ACC112 (cell line): ENCODE results near the gene ITGB6.

Source experiments
- H2AFZ ChIP-seq: fragments of 200-600 bp; sonication (generic); one replicate; pipeline ENCODE4 v1.6.0; 2017; ENCODE audit warnings: antibody characterized with exemption, low read length; ENCODE audit not compliant: unreplicated experiment
- H3K27ac ChIP-seq: fragments of 200-600 bp; sonication (generic); 2 replicates; pipeline ENCODE4 v1.5.1; 2014; ENCODE audit warnings: low read depth, mild to moderate bottlenecking, antibody characterized with exemption, low read length, moderate library complexity
- H3K27me3 ChIP-seq: fragments of 200-600 bp; sonication (generic); 2 replicates; pipeline ENCODE4 v1.6.1; 2014; ENCODE audit warnings: mild to moderate bottlenecking, antibody characterized with exemption, low read length, moderate library complexity, mixed read lengths; ENCODE audit not compliant: insufficient read depth
- H3K36me3 ChIP-seq: fragments of 200-600 bp; sonication (generic); 2 replicates; pipeline ENCODE4 v1.6.1; 2016; ENCODE audit warnings: mild to moderate bottlenecking, antibody characterized with exemption, low read length, moderate library complexity, mixed read lengths; ENCODE audit not compliant: insufficient read depth
- H3K4me1 ChIP-seq: fragments of 200-600 bp; sonication (generic); one replicate; pipeline ENCODE4 v1.6.1; 2016; ENCODE audit warnings: low read length, mixed read lengths; ENCODE audit not compliant: insufficient read depth, unreplicated experiment, control insufficient read depth
- H3K4me3 ChIP-seq: fragments of 200-600 bp; sonication (generic); 2 replicates; pipeline ENCODE4 v1.5.1; 2014; ENCODE audit warnings: mild to moderate bottlenecking, low read depth, low read length
- H3K79me2 ChIP-seq: fragments of 200-600 bp; sonication (generic); one replicate; pipeline ENCODE4 v1.6.0; 2016; ENCODE audit warnings: low read length; ENCODE audit not compliant: control insufficient read depth, unreplicated experiment, insufficient read depth

ITGB6 gene

GRCh38 chr2:160220545-160221009 lies 20.5 kb upstream of the ITGB6 start:
- Histone ChIP-seq H2AFZ (no peak overlapping the region), H3K4me1 (peaks cover 47% of the 10 kb centered on the region), H3K4me3 (no peak overlapping the region), H3K27ac (no peak overlapping the region), H3K79me2 (no peaks in the 10 kb centered on the region), H3K36me3 (no peaks in the 10 kb centered on the region), H3K27me3 (no peaks in the 10 kb centered on the region)

DNA sequence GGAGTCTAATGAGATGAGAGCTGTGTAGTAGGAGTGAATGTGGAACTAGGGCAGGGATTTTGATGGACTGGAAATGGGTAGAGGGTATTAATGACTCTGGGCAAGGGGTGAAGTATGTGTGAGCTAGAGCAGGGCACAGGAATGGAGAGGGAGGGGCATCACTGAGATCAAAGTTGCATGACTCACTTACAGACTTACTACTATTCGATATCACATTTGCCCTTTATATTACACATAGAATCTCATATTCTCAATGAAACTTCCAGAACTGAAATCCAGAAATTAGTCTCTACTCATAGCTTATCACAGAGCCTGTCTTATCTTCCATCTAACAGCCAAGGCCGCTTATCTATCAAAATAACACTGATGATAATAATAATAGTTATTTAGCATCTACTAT lies 20.0 kb upstream of the ITGB6 start:
- no peak overlapping the region for H3K4me3 ChIP-seq
- H3K4me1 ChIP-seq, result peaks cover 47% of the 10 kb centered on the region
- peak overlapping the region; percentile 8 for H2AFZ ChIP-seq
- no peaks in the 10 kb centered on the region for H3K36me3 ChIP-seq
- no peak overlapping the region for H3K27ac ChIP-seq
- H3K27me3 ChIP-seq, result no peaks in the 10 kb centered on the region
- no peaks in the 10 kb centered on the region for H3K79me2 ChIP-seq

DNA sequence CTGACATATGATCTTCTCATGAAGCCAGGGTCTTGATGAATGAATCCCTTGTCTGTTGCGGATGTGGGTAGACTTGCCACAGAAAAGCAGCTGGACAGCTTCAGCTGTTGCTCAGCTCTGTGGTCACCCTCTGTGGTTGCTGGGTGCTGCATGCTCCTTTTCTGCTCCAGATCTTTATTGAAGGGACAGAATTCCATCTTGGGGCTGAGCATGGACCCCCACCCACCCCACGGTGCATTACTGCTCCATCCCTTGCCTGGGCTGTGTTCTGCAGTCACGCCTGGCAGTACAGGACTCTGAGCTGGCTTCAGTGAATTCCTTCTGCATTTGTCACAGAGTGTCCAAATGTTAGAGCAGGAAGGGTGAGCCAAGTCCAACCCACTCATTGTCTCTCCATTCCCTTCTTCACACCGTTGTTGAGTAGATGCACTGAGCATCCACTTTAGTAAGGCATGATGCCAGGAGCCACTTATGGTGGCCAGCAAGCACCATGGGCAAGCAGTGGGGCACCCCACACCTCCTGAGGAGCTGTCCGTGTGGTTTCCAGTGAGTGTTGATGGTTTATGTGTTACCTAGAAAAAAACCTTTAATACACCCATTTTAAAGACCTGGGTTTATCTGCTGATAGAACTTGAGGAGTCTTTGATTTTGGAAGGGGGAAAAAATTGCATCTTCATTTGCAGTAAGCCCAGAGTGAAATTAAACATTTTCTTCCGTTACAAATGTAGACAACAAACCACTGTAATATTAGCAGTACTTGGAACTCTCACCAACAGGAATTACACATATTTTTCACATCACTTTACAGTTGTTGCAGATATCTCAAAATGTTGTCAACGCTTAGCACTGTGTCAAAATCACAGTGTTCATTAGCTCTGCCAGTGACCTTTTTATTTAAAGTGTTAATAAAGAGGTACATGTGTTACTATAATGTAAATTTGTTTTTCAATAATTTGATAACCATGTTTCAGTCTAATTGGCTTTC lies 14.7 kb upstream of the ITGB6 start:
- H3K4me3 ChIP-seq, result 0 out of 2 replicates have a peak overlapping the region, but pooled peaks have one; percentile 9
- H3K4me1 ChIP-seq, result peaks cover 44% of the 10 kb centered on the region
- no peaks in the 10 kb centered on the region for H3K79me2 ChIP-seq
- H3K36me3 ChIP-seq, result no peaks in the 10 kb centered on the region
- peak overlapping the region; percentile 60 for H2AFZ ChIP-seq
- H3K27ac ChIP-seq, result peak overlapping the region; percentile 54
- no peaks in the 10 kb centered on the region for H3K27me3 ChIP-seq

DNA sequence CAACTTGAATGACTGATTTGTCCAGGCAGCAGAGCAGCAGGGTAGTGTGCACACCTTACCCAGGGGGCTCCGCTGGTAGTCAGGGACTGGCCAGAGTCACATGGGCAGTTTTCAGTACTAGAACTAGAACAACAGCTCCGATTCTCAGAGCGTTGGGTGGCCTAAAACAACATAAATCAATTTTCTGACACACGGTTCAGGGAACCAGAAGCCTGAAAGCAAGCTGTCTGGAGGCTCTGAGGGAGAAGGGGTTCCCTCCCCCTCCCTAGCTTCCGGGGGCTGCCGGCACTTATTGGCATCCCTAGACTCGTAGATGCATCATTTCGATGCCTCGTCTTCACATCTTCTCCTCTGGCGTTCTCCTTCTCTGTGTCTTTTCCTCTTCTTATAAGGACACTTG lies 13.4 kb upstream of the ITGB6 start:
- Histone ChIP-seq H3K27ac (no peak overlapping the region), H3K27me3 (no peaks in the 10 kb centered on the region), H3K4me3 (no peak overlapping the region), H2AFZ (no peak overlapping the region), H3K36me3 (no peaks in the 10 kb centered on the region), H3K4me1 (peaks cover 56% of the 10 kb centered on the region), H3K79me2 (no peaks in the 10 kb centered on the region)

DNA sequence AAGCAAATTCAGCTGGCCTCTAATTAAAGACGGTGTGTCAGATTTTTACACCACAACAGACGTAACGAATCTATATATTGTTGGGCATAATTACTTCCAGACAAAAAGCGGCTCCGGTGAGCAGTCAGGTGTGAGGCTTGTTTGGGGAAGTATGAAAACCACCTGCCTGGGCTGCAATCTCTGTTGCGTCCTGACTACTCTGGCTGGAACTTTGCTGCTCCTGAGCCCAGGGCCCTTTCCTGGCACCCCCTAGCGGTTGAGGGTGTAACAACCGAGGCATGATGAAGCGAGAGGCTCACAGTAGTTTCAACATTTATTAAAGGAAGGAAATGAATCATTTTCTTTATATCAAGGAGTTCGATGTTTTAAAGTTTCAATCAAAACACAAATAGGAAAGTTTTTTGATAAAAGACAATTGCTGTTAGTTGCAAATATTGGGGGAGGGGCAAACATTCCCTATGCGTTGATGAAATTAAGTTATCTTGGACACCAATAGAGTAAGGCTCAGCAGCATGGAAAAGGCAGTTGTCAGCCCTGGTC lies 10.6 kb upstream of the ITGB6 start:
- H3K27ac ChIP-seq, result peak overlapping the region; percentile 94
- H3K36me3 ChIP-seq, result no peaks in the 10 kb centered on the region
- H3K79me2 ChIP-seq, result no peaks in the 10 kb centered on the region
- H2AFZ ChIP-seq, result no peak overlapping the region
- peaks cover 81% of the 10 kb centered on the region for H3K4me1 ChIP-seq
- H3K27me3 ChIP-seq, result no peaks in the 10 kb centered on the region
- no peak overlapping the region for H3K4me3 ChIP-seq

DNA sequence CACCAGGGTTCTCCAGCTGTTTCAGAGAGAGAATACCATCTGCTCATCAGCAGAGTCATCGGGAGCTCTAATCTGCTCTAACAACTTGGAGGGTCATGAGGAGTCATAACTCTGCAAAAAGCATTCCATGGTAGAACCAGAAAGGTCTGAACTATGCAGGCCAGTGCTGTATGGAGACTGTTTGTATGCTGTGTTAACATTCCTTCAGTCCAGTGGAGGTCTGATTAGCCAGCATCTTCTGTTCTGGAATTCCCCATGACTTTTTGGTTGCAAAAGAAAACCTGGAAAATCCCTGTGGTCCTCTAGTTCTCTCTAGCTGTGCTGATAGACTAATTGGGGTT lies 9.4 kb upstream of the ITGB6 start:
- no peaks in the 10 kb centered on the region for H3K79me2 ChIP-seq
- no peaks in the 10 kb centered on the region for H3K36me3 ChIP-seq
- no peak overlapping the region for H3K4me3 ChIP-seq
- H3K27me3 ChIP-seq, result no peaks in the 10 kb centered on the region
- H3K27ac ChIP-seq, result peak overlapping the region; percentile 94
- peaks cover 81% of the 10 kb centered on the region for H3K4me1 ChIP-seq
- peak overlapping the region; percentile 27 for H2AFZ ChIP-seq

- peaks cover 79% of the 10 kb centered on the region for H3K4me1 ChIP-seq
- H2AFZ ChIP-seq, result peak overlapping the region; percentile 27
- H3K27me3 ChIP-seq, result no peaks in the 10 kb centered on the region
- no peaks in the 10 kb centered on the region for H3K36me3 ChIP-seq
- no peaks in the 10 kb centered on the region for H3K79me2 ChIP-seq
- H3K4me3 ChIP-seq, result no peak overlapping the region
- peak overlapping the region; percentile 94 for H3K27ac ChIP-seq
These were observed 8.8 kb upstream of the ITGB6 start for GRCh38 chr2:160208655-160209515.

GRCh38 chr2:160207804-160208654 lies 8.0 kb upstream of the ITGB6 start:
- Histone ChIP-seq H3K4me3 (peak overlapping the region; percentile 15), H2AFZ (peak overlapping the region; percentile 25), H3K79me2 (no peaks in the 10 kb centered on the region), H3K36me3 (no peaks in the 10 kb centered on the region), H3K27ac (peak overlapping the region; percentile 94), H3K4me1 (peaks cover 78% of the 10 kb centered on the region), H3K27me3 (no peaks in the 10 kb centered on the region)

GRCh38 chr2:160207271-160207670 lies 7.2 kb upstream of the ITGB6 start:
- peak overlapping the region; percentile 15; the same call in 1 of the 2 replicates for H3K4me3 ChIP-seq
- no peaks in the 10 kb centered on the region for H3K27me3 ChIP-seq
- peak overlapping the region; percentile 56 for H2AFZ ChIP-seq
- no peaks in the 10 kb centered on the region for H3K79me2 ChIP-seq
- peak overlapping the region; percentile 94 for H3K27ac ChIP-seq
- peaks cover 78% of the 10 kb centered on the region for H3K4me1 ChIP-seq
- H3K36me3 ChIP-seq, result no peaks in the 10 kb centered on the region

DNA sequence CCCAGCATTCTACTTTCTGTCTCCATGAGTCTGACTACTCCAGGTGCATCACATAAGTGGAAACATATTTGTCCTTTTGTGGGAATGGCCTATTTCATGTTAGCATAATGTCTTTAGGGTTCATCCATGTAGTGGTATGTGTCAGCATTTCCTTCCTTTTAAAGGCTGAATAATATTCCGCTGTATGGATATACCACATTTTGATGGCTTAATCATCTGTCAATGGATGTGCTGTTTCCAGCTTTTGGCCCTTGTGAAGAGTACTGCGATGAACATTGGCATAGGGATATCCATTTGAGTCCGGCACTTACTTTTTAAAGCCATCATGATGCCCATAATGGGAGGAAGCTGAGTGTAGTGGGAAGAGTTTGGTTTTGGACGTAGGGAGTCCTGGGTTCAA lies 6.4 kb upstream of the ITGB6 start:
- Histone ChIP-seq H3K79me2 (no peaks in the 10 kb centered on the region), H3K36me3 (no peaks in the 10 kb centered on the region)

More for the DNA sequence above, 6.4 kb upstream of the ITGB6 start:
- H3K4me1 ChIP-seq, result peaks cover 70% of the 10 kb centered on the region
- H3K27ac ChIP-seq, result peak overlapping the region; percentile 94
- no peaks in the 10 kb centered on the region for H3K27me3 ChIP-seq
- H2AFZ ChIP-seq, result no peak overlapping the region
- no peak overlapping the region for H3K4me3 ChIP-seq
